ENCODE measurements around the gene ADCY10. TPM values are rescaled to one million over a fixed set of nuclear protein-coding genes. Genes with fewer than 3 reads are reported as not detected.

The ADCY10 gene
- total and polyA plus RNA-seq, 2 of the 4 experiments (the other 2 are of a cell fraction) = under 0.01 to 0.03 TPM

- WGBS, 2 experiments (ENCODE audit: extremely low coverage in 2 of 2, insufficient read length in 1 of 2) = no CpG with 5 or more reads among the region's 3 CpGs
- H2BK120ac ChIP-seq (ENCODE audit: low read depth, low read length) = no peak overlapping the region
These were observed 35.9 kb upstream of the ADCY10 start for GRCh38 chr1:167949785-167950184.

More at GRCh38 chr1:167949785-167950184, 35.9 kb upstream of the ADCY10 start:
- Histone ChIP-seq H2AK9ac (replicated peaks; ENCODE audit: low read depth, low read length, poor library complexity) (no peak overlapping the region), H3K27me3 (ENCODE audit: control insufficient read depth, insufficient read depth, low read length) (no peaks in the 10 kb centered on the region), H3K9me1 (ENCODE audit: insufficient read depth, low read length) (no peaks in the 10 kb centered on the region), H4K8ac (ENCODE audit: low read depth in 2 of 2, low read length in 2 of 2) (no peak overlapping the region), H2BK5ac (ENCODE audit: low read depth, low read length, poor library complexity, severe bottlenecking) (no peak overlapping the region), H3K9ac (ENCODE audit: low read depth, low read length) (no peak overlapping the region), H2AFZ (replicated peaks; ENCODE audit: low read length, poor library complexity) (no peak overlapping the region), H2AK5ac (ENCODE audit: low read depth, low read length) (no peak overlapping the region), H3K27ac (ENCODE audit: insufficient read depth, low read length) (no peak overlapping the region), H3K36me3 (ENCODE audit: control insufficient read depth, insufficient read depth, low read length) (peaks cover 14% of the 10 kb centered on the region), H3K56ac (ENCODE audit: extremely low read depth, insufficient read depth, low read length) (no peak overlapping the region), H2BK20ac (ENCODE audit: low read depth, low read length) (no peak overlapping the region), H4K91ac (ENCODE audit: insufficient read depth, low read depth, low read length) (no peak overlapping the region), H3K18ac (ENCODE audit: low read depth, low read length) (no peak overlapping the region), H3K4me2 (ENCODE audit: low read depth, low read length) (no peak overlapping the region), H3K4ac (ENCODE audit: low read depth, low read length) (no peak overlapping the region), H3K23ac (ENCODE audit: low read depth, low read length) (no peak overlapping the region), H4K5ac (ENCODE audit: low read depth, low read length) (no peak overlapping the region), H2BK15ac (ENCODE audit: low read depth, low read length) (no peak overlapping the region), H3K4me1 (ENCODE audit: control insufficient read depth, insufficient read depth, low read length) (peaks cover 6% of the 10 kb centered on the region), H3K14ac (replicated peaks; ENCODE audit: low read depth, low read length) (no peak overlapping the region), H3K9me3 (ENCODE audit: control insufficient read depth, insufficient read depth, low read length) (no peaks in the 10 kb centered on the region), H3K79me1 (ENCODE audit: low read depth in 1 of 2, low read length in 2 of 2) (peaks cover 13 to 46% of the 10 kb centered on the region in 2 experiments), H4K20me1 (ENCODE audit: insufficient read depth, low read length) (peaks cover 50% of the 10 kb centered on the region), H3K4me3 (ENCODE audit: insufficient read depth, low read depth, low read length) (no peak overlapping the region)
- no peak for DNase-seq
- BruUV-seq (replicated peaks) = no TSS peak
- ChIA-PET CTCF (interaction anchor here (1.1 kb wide), 1 partner anchor 36 kb away, joined by 3 read pairs; the partner anchor contains the start of gene ADCY10), POLR2A (ENCODE audit: unreplicated experiment) (no interaction called here)
- TF ChIP-seq MAZ (IDR thresholded peaks at IDR 0.05; ENCODE audit: borderline replicate concordance, low read depth, low read length) (no peak), CTCF (conservative IDR thresholded peaks at IDR 0.05; ENCODE audit: low read depth, low read length) (no peak), CHD1 (IDR thresholded peaks at IDR 0.05; ENCODE audit: low read depth, low read length) (no peak), ELK1 (IDR thresholded peaks at IDR 0.05; ENCODE audit: borderline replicate concordance, low read depth, low read length) (no peak), USF2 (IDR thresholded peaks at IDR 0.05; ENCODE audit: low read depth, low read length) (no peak)
- ATAC-seq (ENCODE audit: low read depth) = no peak
- dilution Hi-C loops (cut with HindIII; ENCODE audit: low sequenced_read_pairs, unreplicated experiment) = no loop called here
- in situ Hi-C loops (cut with MboI; ENCODE audit: low sequenced_read_pairs) = no loop called here
- intact Hi-C loops (cut with micrococcal nuclease) = loop anchor here (2.0 kb wide), 1 partner anchor 15 kb away; no protein-coding TSS in a partner anchor

Data from IMR-90 (cell line).